GM12878 (cell line): ENCODE measurements around the gene PALLD. TPM values are rescaled to one million over a fixed set of nuclear protein-coding genes. Genes with fewer than 3 reads are reported as not detected.

Source experiments
- ATAC-seq: fragments of 200-7000 bp; cut with Tn5 transposase; 3 replicates; pipeline ENCODE4 v1.9.1; 2020; ENCODE audit warnings: mild to moderate bottlenecking, moderate library complexity
- BruUV-seq: library from RNA; stranded (reverse); fragments of 400-500 nt; replicated peaks from 2 replicates; lab custom pipeline; 2021; lab: Mats Ljungman, UMichigan
- CTCF ChIA-PET: fragments of 300-600 bp; sonication (Branson Sonifier 250); formaldehyde crosslinking; extraction: SDS; loops from one replicate; lab custom pipeline; 2021; ENCODE audit warnings: inconsistent platforms; lab: Yijun Ruan, JAX
- POLR2A ChIA-PET: fragments of 350-600 bp; formaldehyde crosslinking; extraction: SDS; loops from one replicate; lab custom pipeline; 2021; ENCODE audit warnings: inconsistent platforms; lab: Charles Lee
- RAD21 ChIA-PET: fragments of 300-600 bp; sonication (Branson Sonifier 250); formaldehyde crosslinking; loops from one replicate; lab custom pipeline; 2023; ENCODE audit warnings: antibody characterized with exemption; ENCODE audit not compliant: unreplicated experiment; lab: Charles Lee
- SMC1A ChIA-PET: fragments of 300-600 bp; sonication (Branson Sonifier 250); formaldehyde crosslinking; loops from one replicate; lab custom pipeline; 2023; ENCODE audit not compliant: unreplicated experiment, uncharacterized antibody; lab: Charles Lee
- DNase-seq: peaks from one replicate; pipeline ENCODE4 v3.0.0-alpha.2; 2011; ENCODE audit warnings: low read depth, low spot score
- FAIRE-seq: peaks from 3 replicates; lab custom pipeline; 2011; peaks lifted over from hg19 to GRCh38; lab: Jason Lieb, UNC
- H2AFZ ChIP-seq: 2 replicates; pipeline ENCODE4 v1.6.0; 2011; ENCODE audit warnings: low read depth, low read length, control low read depth; ENCODE audit not compliant: control insufficient read depth
- H3K27ac ChIP-seq: 2 replicates; pipeline ENCODE4 v1.5.1; 2011; ENCODE audit warnings: control low read depth; ENCODE audit not compliant: control insufficient read depth, insufficient read depth
- H3K27me3 ChIP-seq, 2 experiments: replicated peaks in 1 of 2; 2 replicates each; pipeline versions ENCODE4 v1.6.0 to v1.6.1; 2011; ENCODE audit warnings: low read length in 1 of 2; ENCODE audit not compliant: control insufficient read depth in 2 of 2, insufficient read depth in 2 of 2
- H3K36me3 ChIP-seq, 2 experiments: 2 replicates each; pipeline ENCODE4 v1.5.1; 2011; ENCODE audit warnings: low read length in 1 of 2; ENCODE audit not compliant: control insufficient read depth in 2 of 2, insufficient read depth in 2 of 2
- H3K4me1 ChIP-seq: 2 replicates; pipeline ENCODE4 v1.6.1; 2011; ENCODE audit warnings: mild to moderate bottlenecking, low read length, moderate library complexity, mixed read lengths; ENCODE audit not compliant: control insufficient read depth, insufficient read depth
- H3K4me2 ChIP-seq: 2 replicates; pipeline ENCODE4 v1.6.0; 2011; ENCODE audit warnings: control low read depth; ENCODE audit not compliant: control insufficient read depth, insufficient read depth
- H3K4me3 ChIP-seq: fragments of 200-600 bp; sonication (generic); 2 replicates; pipeline ENCODE4 v1.5.1; 2016
- H3K79me2 ChIP-seq: 2 replicates; pipeline ENCODE4 v1.6.0; 2011; ENCODE audit warnings: low read length; ENCODE audit not compliant: control insufficient read depth, insufficient read depth
- H3K9ac ChIP-seq: 2 replicates; pipeline ENCODE4 v1.8.0; 2011; ENCODE audit warnings: low read length, control low read depth, mixed read lengths; ENCODE audit not compliant: control insufficient read depth, insufficient read depth
- H3K9me3 ChIP-seq: replicated peaks from 3 replicates; pipeline ENCODE4 v1.5.1; 2011; ENCODE audit warnings: mild to moderate bottlenecking, low read length; ENCODE audit not compliant: control insufficient read depth, insufficient read depth
- H4K20me1 ChIP-seq: 2 replicates; pipeline ENCODE4 v1.6.0; 2011; ENCODE audit not compliant: control insufficient read depth, insufficient read depth
- CTCF ChIP-seq, 3 experiments: IDR thresholded peaks in 2 of 3; conservative IDR thresholded peaks in 1 of 3; 2 replicates each; pipeline ENCODE4 v1.5.1; 2011; ENCODE audit warnings: low read depth in 3 of 3, low read length in 3 of 3, mild to moderate bottlenecking in 3 of 3, control low read depth in 2 of 3, moderate library complexity in 2 of 3, inconsistent platforms in 1 of 3, mixed read lengths in 1 of 3; ENCODE audit not compliant: control insufficient read depth in 2 of 3, insufficient read depth in 1 of 3; ENCODE audit errors: extremely low read depth in 1 of 3
- CUX1 ChIP-seq: IDR thresholded peaks from 2 replicates; pipeline ENCODE4 v1.6.1; 2012; ENCODE audit warnings: improper control_type of control experiment, low read depth, low read length; ENCODE audit not compliant: insufficient replicate concordance
- FOXM1 ChIP-seq: IDR thresholded peaks from 2 replicates; pipeline ENCODE4 v1.6.1; 2012; ENCODE audit warnings: low read depth, mild to moderate bottlenecking, inconsistent platforms, low read length, moderate library complexity
- MTA2 ChIP-seq: fragments of 450-650 bp; IDR thresholded peaks from 2 replicates; pipeline ENCODE4 v1.6.1; 2016; ENCODE audit warnings: low read depth, mild to moderate bottlenecking, moderate library complexity
- POLR2AphosphoS2 ChIP-seq: IDR thresholded peaks from 2 replicates; pipeline ENCODE4 v1.6.1; 2011; ENCODE audit warnings: low read depth, mild to moderate bottlenecking, low read length, improper control_type of control experiment, moderate library complexity
- RBBP5 ChIP-seq: fragments of 200-600 bp; sonication (generic); conservative IDR thresholded peaks from 2 replicates; pipeline ENCODE4 v1.6.1; 2016
- STAT3 ChIP-seq: IDR thresholded peaks from 2 replicates; pipeline ENCODE4 v1.6.1; 2011; ENCODE audit warnings: low read depth, low read length, improper control_type of control experiment
- SUPT20H ChIP-seq: IDR thresholded peaks from 2 replicates; pipeline ENCODE4 v1.6.1; 2011; ENCODE audit warnings: low read depth, mild to moderate bottlenecking, low read length, moderate library complexity, borderline replicate concordance; ENCODE audit not compliant: control insufficient read depth
- TBL1XR1 ChIP-seq: IDR thresholded peaks from 2 replicates; pipeline ENCODE4 v1.6.1; 2012; ENCODE audit warnings: low read depth, low read length, improper control_type of control experiment
- WRNIP1 ChIP-seq: IDR thresholded peaks from 2 replicates; pipeline ENCODE4 v1.6.1; 2011; ENCODE audit warnings: low read depth, low read length, improper control_type of control experiment, borderline replicate concordance
- ZNF217 ChIP-seq: fragments of 450-650 bp; IDR thresholded peaks from 2 replicates; pipeline ENCODE4 v1.6.1; 2017; ENCODE audit warnings: antibody characterized with exemption, mild to moderate bottlenecking
- ZNF384 ChIP-seq: IDR thresholded peaks from 2 replicates; pipeline ENCODE4 v1.6.1; 2012; ENCODE audit warnings: low read depth, mild to moderate bottlenecking, low read length, improper control_type of control experiment, borderline replicate concordance
- ZNF622 ChIP-seq: fragments of 450-650 bp; IDR thresholded peaks from 2 replicates; pipeline ENCODE4 v1.6.1; 2017; ENCODE audit warnings: mild to moderate bottlenecking, inconsistent platforms
- WGBS: methylation state at CpG from one replicate; pipeline ENCODE4 v1.1.6; 2016; ENCODE audit warnings: low lambda C conversion rate; ENCODE audit not compliant: insufficient replicate concordance, insufficient coverage; ENCODE audit errors: missing lambda C conversion rate; 5-methylcytosine and 5-hydroxymethylcytosine counted together
- in situ Hi-C: fragments of 300-500 bp; cut with MboI; formaldehyde crosslinking; loops from 9 replicates; pipeline ENCODE4 v1.14.3; 2018; ENCODE audit warnings: mixed read lengths
- intact Hi-C: fragments of 100-400 bp; cut with micrococcal nuclease; formaldehyde crosslinking; loops from one replicate; pipeline ENCODE4 v1.14.2; 2022; ENCODE audit not compliant: unreplicated experiment
- polyA plus RNA-seq, 11 experiments: library from polyadenylated mRNA; depleted of rRNA in 4 of 11; unstranded in 6 of 11; stranded (reverse) in 5 of 11; fragments of >200 nt; fragmentation: Nextera tagmentation in 4 of 11; fragmentation: Illumina TruSeq in 1 of 11; extraction: Ambion mirVana in 4 of 11; extraction: Trizol in 1 of 11; gene quantifications; 1 replicate in 1 of 11; 2 replicates in 10 of 11; pipeline versions ENCODE4 v1.2.1 to v1.2.3, GENCODE V29; 2011 to 2016; ENCODE audit warnings: inconsistent platforms in 2 of 11, missing spikeins in 2 of 11, low read depth in 1 of 11
- total RNA-seq, 4 experiments: library from RNA; depleted of rRNA in 3 of 4; stranded (reverse); fragments of >200 nt in 3 of 4; fragmentation: Illumina TruSeq in 1 of 4; extraction: Trizol in 1 of 4; gene quantifications; 2 replicates each; pipeline versions ENCODE4 v1.2.1 to v1.2.3, GENCODE V29; 2013 to 2021
- TF ChIP-seq, protein P1 (sequence below): fragments of 450-650 bp; conservative IDR thresholded peaks from 2 replicates; pipeline ENCODE4 v1.6.1; 2017; ENCODE audit warnings: mild to moderate bottlenecking, moderate library complexity

The PALLD gene
- total and polyA plus RNA-seq, 10 of the 15 experiments (the other 5 are each of a cell fraction or from before 2014, with no cell fraction given), result 1.0 to 7.7 (median 1.7) TPM

DNA sequence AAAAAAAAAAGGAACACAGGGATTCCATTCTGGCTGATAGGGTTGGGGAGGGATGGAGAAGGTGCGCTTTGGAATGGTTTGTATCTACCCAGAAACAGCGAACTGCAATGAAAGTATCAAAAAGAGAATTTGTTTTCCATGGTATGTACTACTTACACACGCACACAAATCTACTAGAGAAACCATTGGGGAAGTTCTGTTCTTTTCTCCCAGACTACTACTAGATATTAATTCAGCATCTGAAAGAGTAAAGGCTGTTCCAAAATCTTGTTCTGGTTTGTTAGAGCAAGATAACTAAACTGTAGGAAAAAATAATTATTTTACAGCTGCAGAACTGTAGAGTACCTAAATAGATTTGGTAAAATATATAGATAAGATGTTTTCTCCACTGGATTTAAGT lies 394.8 kb downstream of the PALLD start:
- ATAC-seq (no peak), FAIRE-seq (no peak), DNase-seq (no peak)
- no peak overlapping the region for H3K4me3 ChIP-seq
- no peak overlapping the region for H3K9ac ChIP-seq
- ChIA-PET SMC1A (interaction anchor here (0.8 to 1.7 kb wide), 6 partner anchors 9 to 306 kb away, joined by 3 to 5 read pairs (median 4); no protein-coding TSS in a partner anchor), POLR2A (no interaction called here), RAD21 (no interaction called here), CTCF (interaction anchor here (1.1 to 1.4 kb wide), 3 partner anchors 27 to 306 kb away, joined by 3 to 5 read pairs (median 4); no protein-coding TSS in a partner anchor)
- no peaks in the 10 kb centered on the region for H3K4me1 ChIP-seq
- H3K27me3 ChIP-seq, result no peaks in the 10 kb centered on the region
- no peaks in the 10 kb centered on the region; a peak in 1 of 4 replicates for H3K36me3 ChIP-seq
- in situ Hi-C loops, result no loop called here
- 95% methylated on average over 3 of the region's 3 CpGs for WGBS
- H2AFZ ChIP-seq, result no peak overlapping the region
- intact Hi-C loops, result no loop called here
- H3K9me3 ChIP-seq, result no peaks in the 10 kb centered on the region
- no TSS peak for BruUV-seq
- H4K20me1 ChIP-seq, result no peaks in the 10 kb centered on the region
- H3K4me2 ChIP-seq, result no peak overlapping the region
- H3K27ac ChIP-seq, result no peak overlapping the region
- no peaks in the 10 kb centered on the region for H3K79me2 ChIP-seq
- no peak for TF ChIP-seq SUPT20H
- TF ChIP-seq ZNF217, result no peak
- no peak for TF ChIP-seq POLR2AphosphoS2
- no peak for TF ChIP-seq RBBP5
- TF ChIP-seq, protein P1, sequence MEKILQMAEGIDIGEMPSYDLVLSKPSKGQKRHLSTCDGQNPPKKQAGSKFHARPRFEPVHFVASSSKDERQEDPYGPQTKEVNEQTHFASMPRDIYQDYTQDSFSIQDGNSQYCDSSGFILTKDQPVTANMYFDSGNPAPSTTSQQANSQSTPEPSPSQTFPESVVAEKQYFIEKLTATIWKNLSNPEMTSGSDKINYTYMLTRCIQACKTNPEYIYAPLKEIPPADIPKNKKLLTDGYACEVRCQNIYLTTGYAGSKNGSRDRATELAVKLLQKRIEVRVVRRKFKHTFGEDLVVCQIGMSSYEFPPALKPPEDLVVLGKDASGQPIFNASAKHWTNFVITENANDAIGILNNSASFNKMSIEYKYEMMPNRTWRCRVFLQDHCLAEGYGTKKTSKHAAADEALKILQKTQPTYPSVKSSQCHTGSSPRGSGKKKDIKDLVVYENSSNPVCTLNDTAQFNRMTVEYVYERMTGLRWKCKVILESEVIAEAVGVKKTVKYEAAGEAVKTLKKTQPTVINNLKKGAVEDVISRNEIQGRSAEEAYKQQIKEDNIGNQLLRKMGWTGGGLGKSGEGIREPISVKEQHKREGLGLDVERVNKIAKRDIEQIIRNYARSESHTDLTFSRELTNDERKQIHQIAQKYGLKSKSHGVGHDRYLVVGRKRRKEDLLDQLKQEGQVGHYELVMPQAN, result no peak
- TF ChIP-seq CUX1, result no peak
- no peak for TF ChIP-seq CTCF (IDR thresholded peaks at IDR 0.05 in 2 of 3, conservative IDR thresholded peaks at IDR 0.05 in 1 of 3; ENCODE audit: control insufficient read depth in 2 of 3, extremely low read depth in 1 of 3, insufficient read depth in 1 of 3, low read depth in 3 of 3, low read length in 3 of 3)
- TF ChIP-seq MTA2, result no peak
- TF ChIP-seq TBL1XR1, result no peak
- TF ChIP-seq STAT3, result no peak
- no peak for TF ChIP-seq FOXM1
- TF ChIP-seq WRNIP1, result no peak
- no peak for TF ChIP-seq ZNF622
- no peak for TF ChIP-seq ZNF384
